HG02763 (cell line): ENCODE data around the gene KIF21B.
"Not testable (repeated sequence)": the region's sequence is repeated elsewhere in the genome, so short reads cannot be mapped to it uniquely, and the experiment has no call there.

Source experiments
- ATAC-seq: cut with Tn5 transposase; IDR thresholded peaks from one replicate; pipeline ENCODE4 v1.9.1; 2021; ENCODE audit warnings: mild to moderate bottlenecking, moderate library complexity; ENCODE audit not compliant: unreplicated experiment

KIF21B gene

GRCh38 chr1:200972985-200973742 lies 50.4 kb downstream of the KIF21B start:
- no peak for ATAC-seq

GRCh38 chr1:200971955-200972711 lies 51.4 kb downstream of the KIF21B start:
- no peak for ATAC-seq

- no peak for ATAC-seq
Measured at GRCh38 chr1:200971428-200971903, 52.0 kb downstream of the KIF21B start.

GRCh38 chr1:200970771-200971427 lies 52.6 kb downstream of the KIF21B start:
- no peak for ATAC-seq

- peak; percentile 71 for ATAC-seq
Measured at GRCh38 chr1:200969726-200970561, 53.6 kb downstream of the KIF21B start.

GRCh38 chr1:200968469-200969410 lies 54.8 kb downstream of the KIF21B start:
- no peak for ATAC-seq

- ATAC-seq: no peak
Measured at GRCh38 chr1:200967693-200968468, 55.6 kb downstream of the KIF21B start.

GRCh38 chr1:200966934-200967333 lies 56.6 kb downstream of the KIF21B start:
- ATAC-seq: no peak

- ATAC-seq: no peak
Measured at GRCh38 chr1:200965111-200965805, 58.3 kb downstream of the KIF21B start.

GRCh38 chr1:200963888-200964287 lies 59.6 kb downstream of the KIF21B start:
- not testable (repeated sequence) for ATAC-seq

- ATAC-seq: no peak
Measured at GRCh38 chr1:200963076-200963475, 60.4 kb downstream of the KIF21B start.

GRCh38 chr1:200962631-200963030 lies 60.9 kb downstream of the KIF21B start:
- no peak for ATAC-seq

GRCh38 chr1:200962151-200962550 lies 61.4 kb downstream of the KIF21B start:
- not testable (repeated sequence) for ATAC-seq

- ATAC-seq: no peak
Measured at GRCh38 chr1:200960948-200961340, 62.6 kb downstream of the KIF21B start.

GRCh38 chr1:200960236-200960947 lies 63.1 kb downstream of the KIF21B start:
- no peak for ATAC-seq

- ATAC-seq: no peak
Measured at GRCh38 chr1:200959411-200959921, 64.0 kb downstream of the KIF21B start.

- no peak for ATAC-seq
Measured at GRCh38 chr1:200958597-200958996, 64.9 kb downstream of the KIF21B start.
